ENCODE data around the gene TNC.

TNC gene

DNA sequence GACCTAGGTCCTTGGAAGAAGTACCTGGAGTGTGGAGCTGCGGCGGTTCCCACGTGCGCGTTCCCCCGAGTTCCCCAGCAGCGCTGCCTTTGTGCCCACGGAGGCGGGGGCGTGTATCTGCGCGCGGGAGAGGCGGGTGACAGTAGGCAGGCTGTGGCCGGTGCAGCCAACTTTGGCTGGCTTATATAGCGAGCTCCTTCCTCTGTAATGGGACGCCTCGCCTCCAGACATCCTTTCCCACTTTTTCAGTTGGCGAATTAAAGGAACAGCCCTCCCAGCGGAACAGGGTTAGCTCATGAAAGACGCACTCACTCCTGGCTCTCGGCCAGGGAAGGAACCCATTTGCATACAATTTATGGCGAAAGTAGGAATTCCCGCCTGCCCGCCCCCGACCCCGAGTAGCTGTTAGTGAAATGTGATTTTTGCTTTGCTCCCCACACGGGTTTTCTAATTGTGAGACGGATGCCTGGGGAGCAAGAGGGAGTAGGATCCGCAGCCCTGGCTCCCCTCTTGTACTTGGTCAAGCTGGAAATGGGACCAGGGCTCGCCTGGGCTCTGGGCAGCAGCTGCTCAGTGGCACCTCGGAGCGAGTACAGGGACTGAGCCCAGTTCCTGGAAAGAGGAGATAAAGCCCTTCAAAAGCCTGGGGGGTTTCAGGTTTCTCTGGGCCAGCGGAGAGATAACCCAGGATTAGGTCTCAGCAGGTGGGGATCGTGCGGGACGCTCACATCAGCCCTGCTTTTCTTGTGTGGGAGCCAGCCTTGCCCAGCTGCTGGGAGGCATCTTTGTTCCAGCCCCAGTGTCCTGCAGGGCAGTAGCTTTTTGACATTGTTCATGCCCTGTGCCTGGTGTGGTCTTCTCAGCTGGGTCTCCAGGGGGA, at the start of gene TNC:
Gene TNC (minus strand): TSS at position 159 of the 880 bp plus-strand sequence. CDS start 27,139 bp downstream, outside the sequence.
- DNase-seq = peak; percentile 83

DNA sequence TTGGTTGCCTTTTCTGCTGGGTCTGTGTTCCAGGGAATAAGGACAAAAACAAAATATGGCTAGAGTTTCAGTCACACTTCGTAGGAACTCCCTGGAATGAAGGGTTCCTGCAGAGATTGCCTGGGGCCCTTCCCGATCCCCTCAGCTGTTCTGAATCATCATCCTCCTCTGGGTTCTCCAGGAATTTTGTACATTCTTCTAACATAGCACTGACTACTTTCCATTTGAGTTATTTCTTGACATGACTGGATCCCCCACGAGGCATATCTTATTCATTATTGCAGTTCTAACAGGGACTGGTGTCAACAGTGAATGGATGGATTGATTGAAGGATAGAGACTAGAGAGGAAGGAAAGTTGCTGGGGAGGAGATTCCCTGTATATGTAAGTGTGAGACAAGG, 49.2 kb upstream of the TNC start:
- DNase-seq = no peak

DNA sequence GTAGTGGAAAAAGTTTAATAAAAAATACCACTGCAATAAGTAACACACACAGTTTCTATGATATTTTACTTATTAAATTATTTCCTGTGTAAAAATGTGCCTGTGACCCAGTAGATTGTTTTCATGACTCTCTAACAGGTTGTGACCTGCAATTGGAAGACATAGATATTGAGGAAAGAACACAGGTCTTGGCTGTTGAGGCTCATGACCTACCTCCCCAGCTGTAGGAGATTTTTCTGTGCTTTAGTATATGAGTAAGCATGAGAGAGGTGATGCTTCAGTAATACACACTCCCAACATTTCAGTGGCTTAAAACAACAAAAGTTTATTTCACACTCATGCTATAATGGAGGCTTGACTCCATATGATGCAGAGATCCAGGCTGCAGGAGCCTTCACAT, 47.3 kb upstream of the TNC start:
- DNase-seq = no peak

DNA sequence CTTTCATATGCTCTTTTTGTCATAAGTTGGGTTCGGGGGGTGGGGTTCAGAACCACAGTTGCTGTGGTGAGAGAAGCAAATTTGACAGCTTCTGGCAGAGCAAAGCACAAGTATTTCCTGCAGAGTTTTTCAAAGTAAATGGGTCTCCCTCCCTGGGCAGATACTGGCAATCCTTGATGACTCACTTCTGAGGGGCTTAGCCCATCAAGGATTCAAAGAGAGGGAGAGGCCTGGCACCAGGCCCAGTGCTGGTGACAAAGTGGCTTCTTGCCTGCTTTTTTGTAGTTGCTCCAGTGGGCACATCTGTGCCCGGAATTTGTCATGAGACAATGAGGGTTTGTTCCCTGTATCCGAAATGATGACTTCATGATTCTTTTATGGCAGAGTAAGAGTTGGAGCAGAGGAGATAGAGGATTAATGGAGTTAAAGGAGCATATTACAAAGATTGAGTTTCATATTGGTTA, 46.6 kb upstream of the TNC start:
- peak; percentile 93 for DNase-seq

DNA sequence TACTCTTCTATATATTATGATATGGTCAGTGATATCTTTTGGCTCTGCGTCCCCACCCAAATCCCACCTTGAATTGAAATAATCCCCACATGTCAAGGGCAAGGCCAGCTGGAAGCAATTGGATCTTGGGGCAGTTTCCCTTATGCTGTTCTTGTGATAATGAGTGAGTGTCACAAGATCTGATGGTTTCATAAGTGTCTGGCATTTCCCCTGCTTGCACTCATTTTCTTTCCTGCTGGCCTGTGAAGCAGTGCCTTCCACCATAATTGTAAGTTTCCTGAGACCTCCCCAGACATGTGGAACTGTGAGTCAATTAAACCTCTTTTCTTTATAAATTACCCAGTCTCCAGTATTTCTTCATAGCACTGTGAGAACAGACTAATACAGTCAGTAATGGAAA, 45.0 kb upstream of the TNC start:
- DNase-seq = no peak

DNA sequence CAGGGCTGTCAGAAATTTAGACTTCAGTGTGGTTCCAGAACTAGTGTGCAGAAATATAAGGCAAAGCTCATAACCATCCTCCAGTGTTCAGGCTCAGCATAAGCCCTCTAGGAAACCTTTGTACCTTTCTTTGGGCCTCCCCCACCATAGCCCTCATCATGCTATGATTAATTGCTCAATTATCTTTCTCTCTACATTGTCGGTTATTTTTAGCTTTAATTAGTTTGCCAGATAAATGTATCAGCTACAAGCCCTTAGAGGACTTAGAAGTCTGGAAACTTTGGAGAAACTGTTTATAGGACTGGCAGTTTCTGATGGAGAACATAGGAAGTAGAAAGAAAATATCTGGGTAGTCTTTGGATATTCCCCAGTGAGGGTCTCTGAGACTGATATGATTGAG, 43.5 kb upstream of the TNC start:
- DNase-seq = no peak

DNA sequence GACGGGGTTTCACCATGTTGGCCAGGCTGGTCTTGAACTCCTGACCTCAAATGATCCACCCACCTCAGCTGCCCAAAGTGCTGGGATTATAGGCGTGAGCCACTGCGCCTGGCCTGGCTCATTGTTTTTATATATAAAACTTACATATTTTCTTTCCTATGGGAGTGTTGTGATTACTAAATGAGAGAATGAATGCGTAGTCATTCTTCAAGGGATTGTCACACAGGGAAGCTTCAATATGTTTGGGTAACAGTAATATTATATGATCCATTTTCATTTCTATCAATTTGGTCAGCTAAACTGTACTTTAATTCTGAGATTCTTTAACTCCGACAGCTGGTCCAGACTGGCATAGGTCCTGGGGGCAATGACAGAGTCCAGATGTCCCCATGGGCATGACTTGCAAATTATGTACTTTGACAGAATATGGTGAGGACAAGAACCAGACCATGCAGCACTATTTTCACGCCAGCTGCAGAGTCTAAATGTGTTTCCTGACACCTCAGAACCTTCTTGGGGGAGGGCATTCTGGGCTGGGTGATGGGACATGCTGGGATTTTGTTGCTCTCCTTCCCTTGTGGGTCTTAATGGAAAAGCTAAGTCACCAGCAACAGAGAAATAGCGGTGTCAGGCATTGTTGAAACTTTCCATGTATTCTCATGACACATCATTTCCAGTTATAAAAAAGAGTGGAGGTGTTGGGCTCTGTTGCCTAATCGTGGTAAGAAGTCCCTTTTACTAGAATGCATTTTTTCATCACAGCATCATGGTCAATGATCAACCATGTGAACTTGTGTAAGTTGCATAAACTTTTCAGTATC, 40.9 kb upstream of the TNC start:
- no peak for DNase-seq

DNA sequence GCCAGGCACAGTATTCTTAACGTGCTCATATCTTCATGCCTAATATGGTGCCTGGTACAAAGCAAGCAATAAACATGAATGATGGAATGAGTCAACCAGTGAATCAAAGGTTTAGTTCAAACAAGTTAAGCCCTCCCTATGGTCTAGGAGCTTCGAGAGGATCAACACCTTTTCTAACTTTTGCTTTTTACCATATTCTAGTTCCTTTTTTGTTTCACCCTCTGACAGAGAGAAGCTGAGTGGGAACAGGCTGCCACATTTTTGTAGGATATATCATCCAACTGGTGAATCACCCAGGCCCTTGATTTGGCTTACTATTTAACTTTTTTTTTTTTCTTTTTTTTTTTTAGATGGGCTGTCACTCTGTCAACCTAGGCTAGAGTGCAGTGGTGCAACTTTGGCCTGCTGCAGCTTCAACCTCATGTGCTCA, 39.3 kb upstream of the TNC start:
- no peak for DNase-seq

DNA sequence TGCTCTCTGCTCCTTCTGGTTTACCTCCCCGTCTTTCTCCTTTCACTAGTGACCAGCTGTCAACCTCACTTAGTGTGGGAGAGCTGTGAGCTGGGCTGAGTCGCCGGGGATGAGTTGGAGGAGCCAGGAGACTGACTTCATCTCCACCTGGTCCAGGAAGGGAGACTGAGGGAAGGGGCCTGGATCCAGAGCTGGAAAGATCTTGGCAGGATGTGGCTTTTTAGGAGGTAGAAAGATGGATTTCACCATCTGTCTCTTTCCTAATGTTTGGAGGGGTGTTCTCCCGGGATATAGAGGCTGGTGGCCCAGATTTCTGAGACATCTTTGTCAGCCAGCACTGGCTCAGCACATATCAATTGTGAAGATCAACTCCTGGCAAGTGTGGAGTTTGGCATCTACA, 37.1 kb upstream of the TNC start:
- DNase-seq = no peak

DNA sequence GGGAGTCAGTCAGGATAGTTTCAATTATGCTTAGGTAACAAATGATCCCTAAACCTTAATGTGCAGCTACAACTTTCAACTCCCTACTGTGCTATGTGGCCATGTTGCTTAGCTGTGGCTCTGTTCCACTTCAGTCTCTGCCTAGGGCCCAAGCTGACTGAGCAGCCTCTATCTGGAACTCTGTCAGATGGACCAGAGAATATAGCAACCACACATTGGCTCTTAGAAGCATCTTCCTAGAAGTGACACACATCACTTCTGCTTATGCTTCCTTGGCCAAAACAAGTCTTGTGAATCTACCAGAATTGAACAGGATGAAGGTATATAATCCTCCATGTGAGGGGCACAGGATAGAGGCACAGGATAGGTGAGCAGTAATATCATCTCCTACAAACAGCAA, 36.7 kb upstream of the TNC start:
- DNase-seq = no peak

DNA sequence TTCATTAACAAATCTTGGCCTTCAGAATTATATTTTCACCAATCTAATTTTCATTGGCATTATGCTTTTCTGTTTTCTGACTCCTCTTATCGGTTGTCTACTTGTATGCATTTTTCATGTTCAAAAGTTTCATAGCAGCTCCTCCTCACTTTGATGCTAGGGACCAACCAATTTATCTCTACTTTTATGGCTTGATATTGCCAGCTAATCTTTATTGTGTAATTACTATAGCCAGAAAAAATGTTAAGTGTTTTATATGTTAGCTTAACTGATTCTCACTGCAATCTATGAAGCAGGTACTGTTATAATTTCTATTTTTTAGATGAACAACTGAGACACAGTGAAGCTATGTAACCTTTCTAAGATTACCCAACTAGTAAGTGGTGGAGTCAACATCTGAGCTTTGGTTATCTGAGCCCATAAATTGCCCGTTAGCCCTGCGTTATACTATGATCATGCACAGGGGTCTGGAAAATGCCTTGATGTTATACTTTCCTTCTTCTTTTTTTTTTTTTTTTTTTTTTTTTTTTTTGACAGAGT, 34.4 kb upstream of the TNC start:
- DNase-seq = no peak

DNA sequence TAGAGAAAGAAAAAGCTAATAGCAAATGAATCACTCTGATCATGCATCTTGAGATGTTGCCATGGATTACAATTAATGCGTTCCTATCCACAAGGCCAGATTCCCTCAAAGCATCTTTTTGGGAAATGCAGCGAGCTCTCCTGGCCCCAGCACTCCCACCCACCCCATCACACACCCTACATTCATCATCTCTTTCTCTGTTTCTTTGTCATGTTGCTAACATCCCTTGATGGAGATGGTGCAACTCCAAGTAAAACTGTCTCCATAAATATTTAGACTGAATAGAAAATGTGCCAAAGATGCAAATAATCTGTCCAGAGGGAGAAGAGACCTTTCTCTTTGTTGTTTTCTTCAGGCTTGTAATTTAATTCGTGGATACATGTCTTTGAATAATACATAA, 30.8 kb upstream of the TNC start:
- no peak for DNase-seq

DNA sequence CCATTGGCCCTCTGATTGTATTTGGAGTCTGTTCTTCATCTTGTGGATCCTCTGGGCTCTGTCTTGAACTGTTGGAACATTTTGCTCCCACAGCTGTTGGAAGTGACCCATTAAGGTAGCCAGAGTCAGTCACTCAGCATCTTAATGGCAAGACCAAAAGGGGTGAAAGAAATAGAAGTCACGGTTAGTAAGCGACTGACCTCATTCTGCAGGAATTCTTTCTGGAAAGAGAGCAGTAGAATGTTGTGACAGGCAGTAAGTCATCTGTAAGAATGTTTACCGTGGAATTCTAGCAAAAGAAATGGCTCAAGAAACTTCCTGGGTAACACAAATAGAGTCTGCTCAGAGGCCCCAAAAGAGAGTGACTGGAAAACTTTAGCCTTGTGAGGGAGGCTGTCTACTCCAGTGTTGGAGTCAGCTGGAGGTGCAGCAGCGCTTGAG, 28.6 kb upstream of the TNC start:
- no peak for DNase-seq

DNA sequence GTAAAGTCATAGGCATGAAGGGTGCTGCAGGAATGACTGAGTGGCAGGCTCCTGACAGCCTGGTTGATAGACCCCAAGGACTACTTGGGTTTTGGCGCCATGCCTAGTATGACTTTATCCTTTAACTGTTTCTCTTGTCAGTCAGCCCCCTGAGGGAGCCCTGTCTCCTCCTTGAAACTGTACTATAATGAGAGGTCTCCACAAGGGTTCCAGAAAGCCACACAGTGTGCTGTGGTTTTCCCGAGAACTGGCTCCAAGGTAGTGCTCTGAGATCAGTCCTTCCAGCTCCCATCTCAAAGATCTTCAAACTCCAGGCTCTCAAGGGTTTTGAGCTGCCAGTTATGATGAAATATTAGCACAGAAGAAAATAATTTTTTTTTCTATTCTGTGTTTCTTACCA, 26.7 kb upstream of the TNC start:
- no peak for DNase-seq

DNA sequence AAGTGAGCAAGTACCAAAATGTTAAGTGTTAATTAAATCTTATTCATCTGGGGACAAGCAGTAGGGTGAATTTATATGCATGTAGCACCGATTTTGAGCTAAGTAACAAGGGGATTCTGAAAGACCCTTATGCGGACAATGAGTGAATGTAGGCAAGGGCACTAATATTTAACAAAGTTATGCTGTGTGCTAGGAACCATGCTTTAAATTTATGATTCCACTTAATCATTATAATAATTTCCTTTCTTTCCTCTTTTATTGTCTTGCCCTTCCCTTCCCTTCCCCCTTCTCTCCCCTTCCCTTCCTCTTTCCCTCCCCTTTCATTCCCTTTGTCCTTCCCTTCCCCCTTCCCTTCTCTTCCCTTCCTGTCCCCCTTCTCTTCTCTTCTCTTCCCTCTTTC, 25.7 kb upstream of the TNC start:
- no peak for DNase-seq

DNA sequence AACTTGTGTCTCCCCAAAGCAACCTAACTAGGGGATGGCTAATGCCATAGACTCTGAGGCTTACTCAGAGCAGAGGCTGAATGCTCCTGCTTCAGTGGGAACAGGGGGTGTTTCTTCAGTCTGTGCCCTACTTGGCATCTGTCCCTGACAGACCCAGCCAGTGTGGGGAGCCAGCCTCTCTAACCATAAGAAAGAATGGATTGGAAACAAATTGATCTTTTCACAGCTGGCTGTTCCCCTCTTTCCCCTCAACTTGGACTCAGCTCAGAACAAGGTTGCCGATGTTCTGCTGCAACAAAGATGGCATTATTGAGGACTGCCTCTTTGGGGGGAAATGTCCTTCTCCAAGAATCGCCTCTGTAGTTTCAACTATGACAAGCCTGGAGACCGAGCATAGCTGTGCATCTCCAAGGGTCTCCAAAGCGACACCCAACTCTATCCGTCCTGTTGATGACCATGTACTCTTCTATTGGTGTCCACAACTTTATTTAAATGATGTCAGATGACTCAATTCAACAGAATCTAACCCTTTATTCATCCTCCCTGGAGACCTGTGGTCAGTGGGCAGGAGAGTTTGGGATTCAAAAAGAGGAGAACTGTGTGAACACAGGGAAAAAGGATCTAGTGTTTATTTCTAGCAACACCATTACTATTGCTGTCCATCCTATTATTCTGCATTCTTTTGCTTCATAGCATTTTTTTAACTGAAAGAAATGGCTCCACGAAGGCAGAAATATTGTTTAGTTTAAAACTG, 24.7 kb upstream of the TNC start:
- DNase-seq = no peak

DNA sequence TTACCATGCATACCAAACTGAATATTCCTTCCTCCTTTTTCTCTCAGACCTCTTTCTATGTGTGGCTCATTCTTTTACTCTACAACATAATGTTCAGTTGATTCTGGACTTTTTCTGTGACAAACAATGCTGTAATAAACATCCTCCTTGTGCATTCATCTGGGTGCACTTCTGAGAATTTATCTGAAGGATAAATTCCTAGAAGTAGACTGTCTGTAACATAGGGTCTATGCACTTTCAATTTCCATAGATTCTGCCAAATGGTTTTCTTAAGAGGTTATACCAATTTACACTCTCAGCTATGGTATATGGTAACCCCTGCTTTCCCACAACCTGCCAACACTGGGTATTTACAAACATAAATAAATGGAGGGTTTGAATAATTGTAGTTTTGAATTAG, 24.1 kb upstream of the TNC start:
- DNase-seq = no peak

DNA sequence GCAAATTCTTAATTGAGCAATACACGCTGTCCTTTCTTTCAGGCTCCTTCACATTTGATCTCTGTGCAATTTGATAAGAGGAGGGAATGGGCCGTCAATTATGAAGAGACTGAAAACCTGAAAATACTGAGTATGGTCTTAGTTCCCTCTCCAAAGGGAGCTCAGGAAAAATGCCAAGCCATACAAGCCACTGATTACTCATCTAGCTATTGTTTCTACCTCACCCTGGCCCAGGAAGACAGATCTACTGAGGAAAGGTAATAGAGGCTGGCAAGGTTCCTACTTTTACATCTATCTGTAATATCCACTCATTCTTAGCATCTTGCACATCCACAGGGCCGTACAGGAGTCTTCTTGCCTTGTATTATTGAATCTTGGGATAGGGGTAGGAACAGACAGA, 23.7 kb upstream of the TNC start:
- DNase-seq = no peak

DNA sequence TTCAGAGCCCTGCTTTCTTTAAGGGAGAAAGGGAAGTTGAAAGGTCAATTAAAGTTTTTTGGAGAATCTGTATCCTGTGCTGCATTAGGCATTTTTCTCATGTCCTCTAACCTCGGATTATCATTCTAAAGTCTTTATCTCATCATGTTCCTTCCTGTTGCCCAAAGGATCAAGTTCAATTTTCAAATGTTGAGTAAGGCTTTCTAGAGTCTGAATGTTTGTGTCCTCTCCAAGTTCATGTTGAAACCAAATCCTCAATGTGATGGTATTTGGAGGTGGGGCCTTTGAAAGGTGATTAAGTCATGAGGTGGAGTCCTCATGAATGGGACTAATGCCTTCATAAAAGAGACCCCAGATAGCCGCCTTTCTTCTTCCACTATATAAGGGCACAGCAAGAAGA, 20.2 kb upstream of the TNC start:
- DNase-seq = no peak

DNA sequence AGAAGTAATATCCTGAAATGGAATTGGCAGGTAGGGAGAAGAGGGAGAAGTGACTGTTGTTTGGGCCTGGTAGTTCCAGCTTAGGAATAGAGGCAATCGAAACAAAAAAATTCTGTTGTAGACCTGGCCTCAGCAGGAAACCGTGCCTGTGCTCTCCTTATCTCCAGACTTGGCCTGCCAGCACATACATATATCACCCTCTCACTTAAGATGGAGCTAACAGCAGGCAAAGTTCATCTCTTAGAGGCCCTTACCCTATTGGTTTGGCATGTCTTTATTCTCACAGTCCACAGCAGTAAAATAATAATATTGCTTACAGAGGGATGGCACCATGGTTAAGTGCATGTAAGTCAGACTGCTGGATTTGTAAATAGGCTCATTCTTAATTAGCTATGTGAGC, 19.6 kb upstream of the TNC start:
- no peak for DNase-seq

DNA sequence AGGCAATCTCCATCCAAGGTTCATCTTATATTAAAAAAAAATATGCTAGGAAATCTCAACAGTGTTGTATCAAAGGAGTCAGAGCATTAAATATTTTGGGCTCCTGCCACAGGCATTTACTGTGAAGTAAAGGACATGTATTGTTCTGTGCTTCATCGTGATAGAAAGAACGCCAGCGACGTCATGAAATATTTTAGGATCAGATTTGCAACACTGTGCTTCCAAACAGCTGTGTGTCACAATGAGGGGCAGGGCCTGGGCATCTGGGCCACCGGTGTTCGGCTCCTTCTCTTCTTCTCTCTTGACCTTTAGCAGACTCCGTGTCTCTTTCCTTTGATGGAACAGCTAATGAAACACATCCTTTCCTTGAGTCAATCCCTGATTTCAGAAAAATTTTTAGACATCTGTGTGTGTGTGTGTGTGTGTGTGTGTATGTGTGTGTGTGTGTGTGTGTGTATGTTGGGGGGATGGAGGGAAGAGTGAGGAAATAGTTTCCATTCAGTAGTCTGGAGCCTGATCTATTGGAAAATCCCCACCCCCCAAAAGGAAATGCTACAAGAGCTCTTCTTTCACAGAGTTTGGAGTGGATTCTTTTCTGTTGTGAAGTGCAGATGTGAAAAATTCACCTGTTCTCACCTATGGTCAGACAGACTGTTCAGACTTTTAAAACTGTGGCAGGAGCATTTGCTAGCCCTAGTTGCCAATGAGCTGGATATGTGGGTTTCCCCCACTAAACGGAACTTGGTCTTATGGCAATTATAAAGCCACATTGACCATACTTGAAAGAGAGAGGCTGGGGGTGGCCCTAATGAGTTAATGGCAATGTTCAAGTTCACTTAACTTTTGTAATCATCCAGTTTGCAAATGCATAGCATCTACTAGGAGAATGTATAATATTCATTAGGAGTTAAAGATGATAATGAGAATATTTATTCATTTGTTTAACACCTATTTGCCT, 18.1 kb upstream of the TNC start:
- no peak for DNase-seq

DNA sequence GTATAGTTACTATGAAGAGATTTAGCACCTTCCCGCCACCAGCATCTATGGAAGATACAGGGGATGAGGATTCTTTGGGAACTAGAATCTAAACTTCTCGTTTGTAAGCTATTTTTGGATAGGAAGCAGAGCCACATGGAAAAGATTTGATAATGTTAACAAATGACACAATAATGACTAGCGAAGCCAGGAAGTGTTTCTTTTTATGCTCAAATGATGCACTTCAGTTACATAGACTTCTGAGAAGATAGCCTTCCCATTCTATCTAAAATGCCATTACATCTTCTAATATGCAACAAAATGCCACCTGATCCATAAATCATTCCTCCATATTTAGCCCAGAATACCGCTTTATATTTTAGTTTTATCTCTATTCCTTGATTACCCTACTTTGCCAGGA, 17.0 kb upstream of the TNC start:
- DNase-seq = no peak
